Right atrium auricular region (tissue), 2 donors: ENCODE data around the gene ITPR2. TPM values are rescaled to one million over a fixed set of nuclear protein-coding genes. Genes with fewer than 3 reads are reported as not detected.

Experiments used
- DNase-seq: peaks from one replicate; pipeline ENCODE4 v3.0.0-alpha.2; 2019; ENCODE audit warnings: low spot score
- H3K27ac ChIP-seq, 2 donors: fragments of 200-600 bp; sonication (generic); 1 replicate in 1 of 2; 2 replicates in 1 of 2; pipeline ENCODE4 v1.5.1; 2016 to 2019
- H3K27me3 ChIP-seq, 2 donors: fragments of 200-600 bp; sonication (generic); one replicate each; pipeline versions ENCODE4 v1.5.1 to v1.6.0; 2017 to 2019
- H3K36me3 ChIP-seq: fragments of 200-600 bp; sonication (generic); one replicate; pipeline ENCODE4 v1.5.1; 2016
- H3K4me1 ChIP-seq, 2 donors: fragments of 200-600 bp; sonication (generic); one replicate each; pipeline versions ENCODE4 v1.5.1 to v1.6.0; 2017 to 2019
- H3K4me3 ChIP-seq, 2 donors: fragments of 200-600 bp; sonication (generic); 1 replicate in 1 of 2; 2 replicates in 1 of 2; pipeline ENCODE4 v1.5.1; 2017 to 2019; ENCODE audit warnings: mild to moderate bottlenecking in 1 of 2, moderate library complexity in 1 of 2
- H3K9me3 ChIP-seq, 2 donors: fragments of 200-600 bp; sonication (generic); one replicate each; pipeline ENCODE4 v1.5.1; 2019
- CTCF ChIP-seq, 2 donors: fragments of 200-600 bp; sonication (generic); IDR thresholded peaks; one replicate each; pipeline ENCODE4 v1.5.1; 2019; ENCODE audit warnings: antibody characterized with exemption in 2 of 2
- total RNA-seq, 2 donors: library from RNA; depleted of rRNA; stranded (reverse); fragments of >200 nt; gene quantifications; one replicate each; pipeline ENCODE4 v1.1.0, GENCODE V29; 2016

Gene ITPR2
- total RNA-seq, 2 donors from 2014 or later: 13.0 to 20.7 TPM

- no peak overlapping the region for H3K4me3 ChIP-seq
- no peaks in the 10 kb centered on the region for H3K9me3 ChIP-seq
- H3K4me1 ChIP-seq: no peaks in the 10 kb centered on the region
- H3K36me3 ChIP-seq: no peaks in the 10 kb centered on the region
- H3K27me3 ChIP-seq: no peaks in the 10 kb centered on the region
- no peak for DNase-seq
- TF ChIP-seq CTCF (IDR thresholded peaks at IDR 0.05): no peak
- no peak overlapping the region for H3K27ac ChIP-seq
These were observed 138.6 kb downstream of the ITPR2 start for GRCh38 chr12:26694402-26694801.

GRCh38 chr12:26692407-26692806 lies 140.6 kb downstream of the ITPR2 start:
- Histone ChIP-seq H3K4me1 (no peaks in the 10 kb centered on the region), H3K36me3 (no peaks in the 10 kb centered on the region), H3K27me3 (no peaks in the 10 kb centered on the region), H3K4me3 (no peak overlapping the region), H3K9me3 (no peaks in the 10 kb centered on the region), H3K27ac (no peak overlapping the region)
- no peak for DNase-seq
- TF ChIP-seq CTCF (IDR thresholded peaks at IDR 0.05): no peak

- no peak overlapping the region for H3K4me3 ChIP-seq
- H3K27me3 ChIP-seq: no peaks in the 10 kb centered on the region
- no peaks in the 10 kb centered on the region for H3K9me3 ChIP-seq
- H3K4me1 ChIP-seq: no peaks in the 10 kb centered on the region
- no peaks in the 10 kb centered on the region for H3K36me3 ChIP-seq
- no peak overlapping the region for H3K27ac ChIP-seq
- no peak for DNase-seq
- no peak for TF ChIP-seq CTCF (IDR thresholded peaks at IDR 0.05)
These were observed 141.6 kb downstream of the ITPR2 start for GRCh38 chr12:26691234-26691970.

GRCh38 chr12:26690601-26691000 lies 142.4 kb downstream of the ITPR2 start:
- no peak overlapping the region for H3K4me3 ChIP-seq
- H3K36me3 ChIP-seq: no peaks in the 10 kb centered on the region
- TF ChIP-seq CTCF (IDR thresholded peaks at IDR 0.05): no peak
- no peak overlapping the region for H3K27ac ChIP-seq
- no peaks in the 10 kb centered on the region for H3K9me3 ChIP-seq
- H3K4me1 ChIP-seq: no peaks in the 10 kb centered on the region
- no peaks in the 10 kb centered on the region for H3K27me3 ChIP-seq
- DNase-seq: no peak

- Histone ChIP-seq H3K4me1 (no peaks in the 10 kb centered on the region), H3K4me3 (no peak overlapping the region), H3K27me3 (no peaks in the 10 kb centered on the region), H3K9me3 (no peaks in the 10 kb centered on the region), H3K27ac (no peak overlapping the region), H3K36me3 (no peaks in the 10 kb centered on the region)
- no peak for DNase-seq
- no peak for TF ChIP-seq CTCF (IDR thresholded peaks at IDR 0.05)
These were observed 143.6 kb downstream of the ITPR2 start for GRCh38 chr12:26689281-26689841.
